Measurements from ENCODE around the gene NR2C2. TPM values are rescaled to one million over a fixed set of nuclear protein-coding genes. Genes with fewer than 3 reads are reported as not detected.

The NR2C2 gene
- polyA plus RNA-seq, 1 donor (not counting 4 experiments of a cell fraction or from before 2014, with no cell fraction given), result 9.4 TPM

DNA sequence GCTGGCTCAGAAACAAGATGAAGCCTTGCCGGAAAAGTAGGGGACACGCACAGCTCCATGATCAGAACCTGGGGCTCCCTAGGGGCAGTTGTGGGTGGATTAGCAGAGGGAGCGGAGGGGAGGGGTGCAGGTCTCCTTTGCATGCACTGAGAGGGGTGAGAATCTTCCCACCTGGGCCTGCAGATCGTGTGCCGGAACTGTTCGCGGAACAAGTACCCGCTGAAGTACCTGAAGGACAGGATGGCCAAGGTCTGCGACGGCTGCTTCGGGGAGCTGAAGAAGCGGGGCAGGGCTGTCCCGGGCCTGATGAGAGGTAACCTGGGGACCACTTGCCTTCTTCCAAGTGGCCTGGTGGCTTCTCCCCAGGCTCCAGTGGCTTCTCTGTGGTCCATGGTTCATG is 24.5 kb upstream of the NR2C2 start:
- Histone ChIP-seq H3K27ac (ENCODE audit: control insufficient read depth, insufficient read depth, low read length) (no peak overlapping the region), H3K4me2 (ENCODE audit: control insufficient read depth, extremely low read depth, insufficient read depth, low read depth, low read length) (no peak overlapping the region), H4K20me1 (ENCODE audit: control insufficient read depth, extremely low read depth, insufficient read depth, low read length) (no peaks in the 10 kb centered on the region), H3K9ac (ENCODE audit: control insufficient read depth, extremely low read depth, insufficient read depth, low read length) (no peak overlapping the region), H3K9me1 (ENCODE audit: control insufficient read depth, extremely low read depth, insufficient read depth, low read length) (no peaks in the 10 kb centered on the region), H3K79me2 (ENCODE audit: control insufficient read depth, insufficient read depth, low read length) (no peaks in the 10 kb centered on the region), H3K9me3 (ENCODE audit: control insufficient read depth, low read depth, low read length) (no peaks in the 10 kb centered on the region), H3K4me3 (ENCODE audit: control insufficient read depth in 2 of 3, extremely low read depth in 1 of 3, insufficient read depth in 2 of 3, low read depth in 1 of 3, low read length in 3 of 3) (no peak overlapping the region), H3K4me1 (ENCODE audit: control insufficient read depth, extremely low read depth, insufficient read depth, low read length) (peaks cover 2% of the 10 kb centered on the region), H3K27me3 (ENCODE audit: control insufficient read depth, extremely low read depth, insufficient read depth, low read length) (peaks cover 5% of the 10 kb centered on the region), H3K36me3 (ENCODE audit: control insufficient read depth in 2 of 2, extremely low read depth in 1 of 2, insufficient read depth in 2 of 2, low read length in 2 of 2) (no peaks in the 10 kb centered on the region), H2AFZ (ENCODE audit: control insufficient read depth, low read length) (no peak overlapping the region)
- dilution Hi-C loops (cut with MboI; ENCODE audit: extremely low pct_ligation_motif_present, low sequenced_read_pairs), result no loop called here
- FAIRE-seq (no peak), DNase-seq (ENCODE audit: low read depth, low spot score) (no peak)
- TF ChIP-seq EZH2 (IDR thresholded peaks at IDR 0.05; ENCODE audit: low read length), result no peak
- TF ChIP-seq, protein P1, sequence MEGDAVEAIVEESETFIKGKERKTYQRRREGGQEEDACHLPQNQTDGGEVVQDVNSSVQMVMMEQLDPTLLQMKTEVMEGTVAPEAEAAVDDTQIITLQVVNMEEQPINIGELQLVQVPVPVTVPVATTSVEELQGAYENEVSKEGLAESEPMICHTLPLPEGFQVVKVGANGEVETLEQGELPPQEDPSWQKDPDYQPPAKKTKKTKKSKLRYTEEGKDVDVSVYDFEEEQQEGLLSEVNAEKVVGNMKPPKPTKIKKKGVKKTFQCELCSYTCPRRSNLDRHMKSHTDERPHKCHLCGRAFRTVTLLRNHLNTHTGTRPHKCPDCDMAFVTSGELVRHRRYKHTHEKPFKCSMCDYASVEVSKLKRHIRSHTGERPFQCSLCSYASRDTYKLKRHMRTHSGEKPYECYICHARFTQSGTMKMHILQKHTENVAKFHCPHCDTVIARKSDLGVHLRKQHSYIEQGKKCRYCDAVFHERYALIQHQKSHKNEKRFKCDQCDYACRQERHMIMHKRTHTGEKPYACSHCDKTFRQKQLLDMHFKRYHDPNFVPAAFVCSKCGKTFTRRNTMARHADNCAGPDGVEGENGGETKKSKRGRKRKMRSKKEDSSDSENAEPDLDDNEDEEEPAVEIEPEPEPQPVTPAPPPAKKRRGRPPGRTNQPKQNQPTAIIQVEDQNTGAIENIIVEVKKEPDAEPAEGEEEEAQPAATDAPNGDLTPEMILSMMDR (optimal IDR thresholded peaks at IDR 0.05 in 1 of 3, IDR thresholded peaks at IDR 0.05 in 1 of 3, conservative IDR thresholded peaks at IDR 0.05 in 1 of 3; ENCODE audit: extremely low read depth in 1 of 3, insufficient read depth in 2 of 3, low read length in 3 of 3), result no peak

DNA sequence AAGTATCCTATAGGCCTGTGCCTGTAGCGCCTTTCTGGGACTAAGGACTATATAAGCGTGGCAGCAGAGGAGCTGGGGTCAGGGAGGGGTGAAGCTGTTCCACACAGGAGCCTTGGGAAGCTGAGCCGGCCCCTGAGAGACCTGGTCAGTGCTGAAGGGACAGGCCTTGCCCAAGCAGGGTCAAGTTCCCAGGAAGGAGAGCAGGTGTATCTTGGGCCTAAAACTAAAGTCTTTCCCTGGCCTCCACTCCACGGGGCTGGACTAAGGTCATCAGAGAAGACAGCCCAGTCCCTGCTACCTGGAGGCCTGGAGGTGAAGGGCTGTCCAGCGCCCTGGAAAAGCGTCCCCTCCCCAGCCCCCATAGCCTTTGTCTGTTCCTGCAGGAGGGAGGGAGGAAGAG is 23.9 kb upstream of the NR2C2 start:
- Histone ChIP-seq H3K27me3 (ENCODE audit: control insufficient read depth, extremely low read depth, insufficient read depth, low read length) (peaks cover 3% of the 10 kb centered on the region), H3K4me2 (ENCODE audit: control insufficient read depth, extremely low read depth, insufficient read depth, low read depth, low read length) (no peak overlapping the region), H3K27ac (ENCODE audit: control insufficient read depth, insufficient read depth, low read length) (no peak overlapping the region), H3K4me1 (ENCODE audit: control insufficient read depth, extremely low read depth, insufficient read depth, low read length) (peaks cover 2% of the 10 kb centered on the region), H4K20me1 (ENCODE audit: control insufficient read depth, extremely low read depth, insufficient read depth, low read length) (no peaks in the 10 kb centered on the region), H2AFZ (ENCODE audit: control insufficient read depth, low read length) (no peak overlapping the region), H3K9me1 (ENCODE audit: control insufficient read depth, extremely low read depth, insufficient read depth, low read length) (no peaks in the 10 kb centered on the region), H3K9me3 (ENCODE audit: control insufficient read depth, low read depth, low read length) (no peaks in the 10 kb centered on the region), H3K9ac (ENCODE audit: control insufficient read depth, extremely low read depth, insufficient read depth, low read length) (no peak overlapping the region), H3K4me3 (ENCODE audit: control insufficient read depth in 2 of 3, extremely low read depth in 1 of 3, insufficient read depth in 2 of 3, low read depth in 1 of 3, low read length in 3 of 3) (no peak overlapping the region), H3K36me3 (ENCODE audit: control insufficient read depth in 2 of 2, extremely low read depth in 1 of 2, insufficient read depth in 2 of 2, low read length in 2 of 2) (no peaks in the 10 kb centered on the region), H3K79me2 (ENCODE audit: control insufficient read depth, insufficient read depth, low read length) (no peaks in the 10 kb centered on the region)
- FAIRE-seq (no peak), DNase-seq (ENCODE audit: low read depth, low spot score) (no peak)
- TF ChIP-seq, protein P1 (optimal IDR thresholded peaks at IDR 0.05 in 1 of 3, IDR thresholded peaks at IDR 0.05 in 1 of 3, conservative IDR thresholded peaks at IDR 0.05 in 1 of 3; ENCODE audit: extremely low read depth in 1 of 3, insufficient read depth in 2 of 3, low read length in 3 of 3), result no peak
- TF ChIP-seq EZH2 (IDR thresholded peaks at IDR 0.05; ENCODE audit: low read length), result no peak
- dilution Hi-C loops (cut with MboI; ENCODE audit: extremely low pct_ligation_motif_present, low sequenced_read_pairs), result no loop called here

All from keratinocyte (primary cell).